Right lobe of liver (tissue), 4 donors: Measurements from ENCODE around the gene SLC10A2.

ENCODE experiments used
- CTCF ChIP-seq, 4 donors: fragments of 200-600 bp in 3 of 4; fragments of 450-650 bp in 1 of 4; IDR thresholded peaks; one replicate each; pipeline versions ENCODE4 v1.5.1 to v1.8.0; 2016 to 2022; ENCODE audit warnings: antibody characterized with exemption in 4 of 4, mild to moderate bottlenecking in 2 of 4
- POLR2A ChIP-seq: fragments of 450-650 bp; IDR thresholded peaks from one replicate; pipeline ENCODE4 v1.6.1; 2017; ENCODE audit warnings: antibody characterized with exemption, mild to moderate bottlenecking
- donor health status: DM: no; HTN: no; CAD: no.
- donor health status: DM: no; HTN: no; CAD: no.
- donor health status: DM: no; HTN: yes; CAD: no.

- TF ChIP-seq POLR2A (no peak), CTCF (IDR thresholded peaks at IDR 0.05) (no peak)
Observed at GRCh38 chr13:103097366-103097928, 31.2 kb upstream of the SLC10A2 start.
